Hippocampal formation (tissue), 2 donors: Measurements from ENCODE around the gene FAM181B.
A peak's percentile ranks its signal among the peaks of the same experiment; 100 is the strongest.

Experiments used
- DNase-seq, 2 donors: peaks; one replicate each; lab custom pipeline; 2025; lab: John Stamatoyannopoulos, UW

The FAM181B gene

GRCh38 chr11:82683029-82683428 is 50.6 kb downstream of the FAM181B start:
- DNase-seq: no peak

DNA sequence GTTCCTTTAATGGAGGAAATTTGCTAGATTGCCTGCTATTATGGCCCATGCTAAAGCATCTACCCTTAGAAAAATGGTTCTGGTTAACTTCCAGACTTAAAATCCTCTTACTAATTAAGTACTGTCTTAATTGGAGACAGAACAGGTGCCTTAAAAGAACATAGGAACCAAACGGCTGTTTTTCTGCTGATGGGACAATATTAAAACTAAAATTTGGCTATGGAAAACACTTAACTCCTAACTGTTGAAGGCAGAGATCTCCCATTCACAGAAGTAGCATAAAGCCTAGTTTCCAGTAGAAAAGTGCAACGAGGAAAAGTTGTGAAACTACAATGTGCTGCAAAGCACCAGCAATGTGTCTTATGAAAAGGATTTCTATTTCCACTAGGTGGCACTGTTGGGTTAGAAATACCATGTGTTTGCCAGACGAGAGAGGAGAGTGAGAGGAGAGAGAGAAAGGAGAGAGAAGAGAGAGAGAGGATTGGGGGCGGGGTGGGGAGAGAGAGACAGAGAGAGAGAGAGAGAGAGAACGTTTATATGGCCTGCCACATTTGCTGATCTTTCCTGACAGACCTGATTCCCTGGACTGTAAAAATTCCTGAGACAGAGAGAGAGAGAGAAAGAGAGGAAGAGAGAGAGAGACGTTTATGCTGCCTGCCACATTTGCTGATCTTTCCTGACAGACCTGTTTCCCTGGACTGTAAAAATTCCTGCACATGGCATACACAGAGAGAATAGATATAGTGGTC is 51.5 kb downstream of the FAM181B start:
- DNase-seq: peak in 1 of 2 donors; percentile 59

GRCh38 chr11:82680252-82680651 is 53.4 kb downstream of the FAM181B start:
- no peak for DNase-seq
